Dedifferentiated amniotic fluid mesenchymal stem cell (primary cell): ENCODE data around the gene PAF1.

Experiments used
- DNase-seq: peaks from one replicate; pipeline ENCODE4 v3.0.0-alpha.2; 2016; ENCODE audit errors: extremely low spot score

Gene PAF1

DNA sequence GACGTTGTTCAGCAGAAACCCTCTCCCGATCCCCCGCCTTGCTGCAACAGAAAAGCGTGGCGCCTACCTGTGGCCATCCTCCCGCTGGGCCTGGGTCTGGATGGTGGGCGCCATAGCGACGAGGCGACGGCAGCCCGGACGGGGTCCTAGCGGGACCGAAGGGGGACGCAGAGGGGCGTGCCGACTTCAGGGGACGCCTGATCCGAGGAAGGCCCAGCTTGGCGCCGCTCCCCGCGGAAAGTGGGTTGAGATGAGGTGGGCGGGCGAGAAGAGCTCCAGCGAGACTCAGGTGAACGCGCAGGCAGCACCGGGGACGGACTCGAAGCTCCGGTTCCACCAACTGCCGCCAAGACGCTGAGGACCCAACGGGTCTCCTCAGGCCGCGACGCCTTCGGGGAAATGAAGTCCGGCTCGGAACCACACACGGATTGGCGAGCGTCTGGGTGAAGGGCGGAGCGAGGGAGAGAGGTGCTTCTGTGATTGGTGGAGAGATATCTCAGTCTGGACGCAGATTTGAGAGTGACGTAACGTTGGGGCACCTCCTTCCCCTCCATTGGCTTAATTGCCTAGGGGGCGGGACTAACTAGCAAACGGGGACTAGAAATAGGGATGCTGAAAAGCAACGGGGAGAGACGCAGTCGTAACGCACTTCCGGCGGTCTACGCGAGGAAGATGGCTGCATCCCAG is at the start of gene PAF1, which contains the start of gene MED29:
Gene PAF1, minus strand, starts transcription at position 356 of the 687 bp plus-strand sequence. Its CDS starts 242 bp downstream, at position 114.
Gene MED29, plus strand, starts transcription at position 628 of the 687 bp plus-strand sequence. Its CDS starts 45 bp downstream, at position 673.
- DNase-seq = peak; percentile 100

DNA sequence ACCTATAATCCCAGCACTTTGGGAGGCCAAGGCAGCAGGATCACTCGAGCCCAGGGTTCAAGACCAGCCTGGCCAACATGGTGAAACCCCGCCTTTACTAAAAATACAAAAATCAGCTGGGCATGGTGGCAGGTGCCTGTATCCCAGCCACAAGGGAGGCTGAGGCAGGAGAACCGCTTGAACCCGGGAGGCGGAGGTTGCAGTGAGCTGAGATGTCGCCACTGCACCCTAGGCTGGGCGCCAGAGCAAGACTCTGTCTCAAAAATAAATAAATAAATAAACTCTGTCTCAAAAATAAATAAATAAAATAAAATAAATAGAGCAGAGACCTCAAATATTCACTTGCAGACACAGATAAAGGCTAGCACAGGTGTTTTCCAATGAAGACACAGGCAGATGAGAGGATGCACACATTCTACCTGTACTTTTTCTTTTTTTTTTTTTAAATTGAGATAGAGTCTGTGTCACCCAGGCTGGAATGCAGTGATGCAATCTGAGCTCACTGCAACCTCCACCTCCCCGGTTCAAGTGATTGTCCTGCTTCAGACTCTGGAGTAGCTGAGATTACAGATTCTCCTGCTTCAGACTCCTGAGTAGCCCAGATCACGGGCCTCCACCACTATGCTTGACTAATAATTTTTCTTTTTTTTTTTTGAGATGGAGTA is 47.5 kb upstream of the PAF1 start:
- DNase-seq = no peak

DNA sequence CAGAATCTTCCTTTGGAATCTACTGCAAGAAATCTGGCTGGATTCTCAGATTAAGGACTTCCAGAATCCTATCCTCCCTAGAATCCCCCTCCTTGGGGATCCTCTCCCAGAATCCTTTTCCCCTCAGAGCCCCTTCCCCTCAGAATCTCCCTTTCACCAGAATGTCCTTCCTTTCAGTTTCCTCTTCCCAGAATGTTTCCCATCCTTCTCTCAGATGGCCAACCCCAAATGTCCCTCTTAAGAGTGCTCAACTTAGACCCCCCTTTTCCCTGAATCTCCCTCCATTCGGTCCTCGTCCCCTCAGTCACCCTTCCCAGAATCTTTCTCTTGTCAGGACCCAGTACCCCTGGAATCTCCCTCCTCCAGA is 45.4 kb upstream of the PAF1 start:
- no peak for DNase-seq

DNA sequence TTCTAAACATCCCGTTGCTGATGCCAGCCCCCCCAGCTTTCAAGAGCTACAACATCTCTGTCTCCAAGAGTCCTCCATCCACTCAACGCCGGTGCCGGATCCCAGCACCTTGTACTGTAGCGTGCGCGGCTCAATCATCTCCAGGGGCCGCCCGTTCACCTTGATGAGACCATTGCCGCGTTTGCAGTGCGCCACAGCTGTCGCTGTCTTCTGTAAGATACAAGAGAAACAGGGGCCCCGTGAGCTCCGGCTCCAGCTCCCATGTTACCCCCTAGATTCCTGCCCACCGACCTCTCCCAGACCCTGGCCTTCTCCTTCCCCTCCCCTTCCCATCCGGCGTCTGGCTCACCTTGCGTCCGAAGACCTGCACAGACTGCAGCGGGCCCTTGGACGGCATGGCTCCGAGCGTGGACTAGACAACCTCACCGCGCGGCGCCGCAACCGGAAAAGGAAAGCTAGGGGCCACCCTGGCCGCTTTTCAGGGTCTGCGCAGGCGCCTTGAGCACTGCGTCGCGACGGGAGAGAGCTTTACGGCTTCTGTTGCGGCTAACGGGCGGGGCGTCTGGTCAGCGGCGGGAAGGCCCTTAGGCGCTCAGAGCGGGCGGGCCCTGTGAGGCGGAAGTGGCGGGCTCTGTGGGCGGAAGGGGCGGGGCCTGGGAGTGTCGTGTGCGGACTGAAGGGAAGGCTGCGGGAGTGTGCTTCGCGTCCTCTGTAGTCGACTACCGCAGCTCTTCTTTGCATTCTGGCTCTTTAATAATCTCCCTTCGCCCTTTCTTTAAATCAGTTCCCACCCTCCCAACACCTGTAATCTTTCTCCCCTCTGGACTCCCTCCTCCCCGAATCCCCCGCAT is 44.8 kb upstream of the PAF1 start, which contains the start of gene RPS16:
Gene RPS16, minus strand, starts transcription at position 451 of the 851 bp plus-strand sequence. Its CDS starts 54 bp downstream, at position 397.
- DNase-seq = peak; percentile 98

DNA sequence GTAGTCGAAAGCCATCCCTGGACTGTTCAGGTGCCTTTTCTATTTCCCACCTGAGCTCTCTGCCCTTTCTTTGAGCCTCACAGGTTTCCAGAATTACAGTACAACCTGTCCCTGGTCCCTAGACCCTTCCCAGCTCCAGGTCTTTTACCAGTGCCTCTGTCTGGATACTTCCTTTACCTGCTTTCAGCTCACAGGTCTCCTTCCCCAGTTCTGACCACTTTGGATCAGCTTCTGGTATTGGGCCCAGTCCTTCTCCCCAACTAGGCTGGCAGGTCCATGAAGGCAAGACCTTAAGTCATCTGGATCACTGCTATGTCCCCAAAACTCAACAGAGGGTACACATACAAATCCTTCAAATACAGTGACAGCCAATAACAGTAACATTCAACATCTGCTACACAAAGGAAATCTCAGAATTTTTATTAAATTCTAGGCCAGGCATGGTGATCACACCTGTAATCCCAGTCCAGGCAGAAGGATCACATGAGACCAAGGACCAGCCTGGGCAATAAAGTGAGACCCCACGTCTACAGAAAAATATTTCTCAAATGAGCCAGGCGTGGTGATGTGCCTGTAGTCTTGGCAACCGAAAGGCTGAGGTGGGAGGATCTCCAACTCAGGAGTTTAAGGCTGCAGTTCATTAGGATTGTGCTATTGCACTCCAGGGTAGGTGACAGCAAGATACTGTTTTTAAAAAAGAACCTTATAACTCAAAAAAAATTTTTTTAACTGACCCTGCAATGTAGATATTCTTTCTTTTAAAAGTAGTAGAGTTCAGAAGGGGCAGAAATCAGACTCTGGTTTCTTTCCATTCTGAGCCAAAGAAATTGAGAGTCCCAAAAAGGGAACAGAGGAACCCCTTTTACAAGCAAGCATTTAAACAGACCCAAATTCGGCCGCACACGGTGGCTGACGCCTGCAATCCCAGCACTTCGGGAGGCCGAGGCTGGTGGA is 43.5 kb upstream of the PAF1 start:
- DNase-seq = no peak

DNA sequence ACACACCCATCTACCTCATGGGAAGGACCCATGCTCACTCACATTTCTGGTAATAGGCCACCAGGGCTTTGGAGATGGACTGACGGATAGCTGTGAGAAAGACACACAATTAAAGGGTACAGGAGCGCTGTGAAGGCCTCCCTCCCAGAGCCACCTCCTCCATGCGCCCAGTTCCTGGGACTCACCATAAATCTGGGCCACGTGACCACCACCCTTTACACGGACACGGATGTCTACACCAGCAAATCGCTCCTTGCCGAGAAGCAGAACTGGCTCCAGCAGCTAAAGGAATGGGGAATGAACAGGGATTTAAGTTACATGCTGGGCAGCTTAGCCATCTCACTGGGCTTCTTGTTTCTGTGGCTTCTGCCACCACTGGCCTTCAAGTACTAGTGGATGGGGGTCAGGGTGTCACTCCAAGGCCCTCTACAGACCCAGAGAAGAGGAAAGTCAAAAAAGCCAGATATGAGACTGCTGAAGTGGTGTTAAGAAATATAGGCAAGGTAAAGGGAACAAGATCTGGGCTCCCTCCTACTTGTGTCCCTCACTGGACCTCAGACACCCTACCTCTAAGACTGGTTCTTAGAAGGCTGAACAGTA is 42.7 kb upstream of the PAF1 start:
- no peak for DNase-seq

DNA sequence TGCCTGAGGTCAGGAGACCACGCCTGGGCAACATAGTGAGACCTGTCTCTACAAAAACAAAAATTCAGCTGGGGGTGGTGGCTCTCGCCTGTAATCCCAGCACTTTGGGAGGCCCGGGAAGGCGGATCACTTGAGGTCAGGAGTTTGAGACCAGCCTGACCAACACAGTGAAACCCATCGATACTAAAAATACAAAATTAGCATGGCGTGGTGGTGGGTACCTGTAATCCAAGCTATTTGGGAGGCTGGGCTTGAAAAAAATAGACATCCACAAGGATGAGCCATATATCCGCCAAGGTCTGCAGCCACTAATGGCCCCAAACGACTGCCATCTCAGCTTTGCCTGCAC is 41.7 kb upstream of the PAF1 start:
- no peak for DNase-seq

DNA sequence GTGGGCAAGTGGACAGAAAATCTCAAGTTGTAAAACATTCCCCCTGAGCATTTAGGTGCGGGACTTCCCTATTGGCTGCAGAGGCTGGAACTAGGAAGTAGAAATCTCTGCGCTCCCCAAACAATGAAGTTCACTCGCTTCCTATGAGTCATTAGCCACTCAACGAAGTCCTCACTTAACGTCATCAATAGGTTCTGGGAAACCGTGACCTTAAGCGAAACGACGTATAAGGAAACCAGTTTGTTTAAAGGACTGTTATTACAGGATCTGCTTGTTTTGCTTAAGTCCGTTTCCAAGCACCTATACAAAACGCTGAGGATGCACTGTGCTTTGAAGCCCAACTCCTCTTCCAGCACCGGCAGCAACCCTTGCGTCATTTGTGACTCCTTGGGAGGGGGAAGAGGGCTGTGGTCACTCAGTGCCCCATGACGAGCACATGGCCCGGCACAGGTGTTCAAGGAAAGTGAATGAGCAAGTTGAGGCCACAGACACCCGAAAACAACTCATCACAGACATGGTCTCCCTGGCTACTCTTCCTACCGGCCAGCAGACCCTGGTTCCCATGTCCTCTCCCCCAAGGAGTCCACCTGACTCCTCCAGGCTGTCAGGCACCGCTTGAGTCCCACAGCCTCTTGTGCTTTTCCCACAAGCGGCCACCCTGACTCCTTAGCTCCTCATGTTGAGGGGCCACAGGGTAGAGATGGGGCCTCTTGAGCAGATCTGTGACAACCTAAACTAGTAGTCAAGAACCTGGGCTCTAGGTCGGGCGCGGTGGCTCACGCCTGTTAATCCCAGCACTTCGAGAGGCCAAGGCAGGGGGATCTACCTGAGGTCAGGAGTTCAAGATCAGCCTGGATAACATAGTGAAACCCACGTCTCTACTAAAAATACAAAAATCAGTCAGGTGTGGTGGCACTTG is 40.0 kb upstream of the PAF1 start:
- DNase-seq = no peak

DNA sequence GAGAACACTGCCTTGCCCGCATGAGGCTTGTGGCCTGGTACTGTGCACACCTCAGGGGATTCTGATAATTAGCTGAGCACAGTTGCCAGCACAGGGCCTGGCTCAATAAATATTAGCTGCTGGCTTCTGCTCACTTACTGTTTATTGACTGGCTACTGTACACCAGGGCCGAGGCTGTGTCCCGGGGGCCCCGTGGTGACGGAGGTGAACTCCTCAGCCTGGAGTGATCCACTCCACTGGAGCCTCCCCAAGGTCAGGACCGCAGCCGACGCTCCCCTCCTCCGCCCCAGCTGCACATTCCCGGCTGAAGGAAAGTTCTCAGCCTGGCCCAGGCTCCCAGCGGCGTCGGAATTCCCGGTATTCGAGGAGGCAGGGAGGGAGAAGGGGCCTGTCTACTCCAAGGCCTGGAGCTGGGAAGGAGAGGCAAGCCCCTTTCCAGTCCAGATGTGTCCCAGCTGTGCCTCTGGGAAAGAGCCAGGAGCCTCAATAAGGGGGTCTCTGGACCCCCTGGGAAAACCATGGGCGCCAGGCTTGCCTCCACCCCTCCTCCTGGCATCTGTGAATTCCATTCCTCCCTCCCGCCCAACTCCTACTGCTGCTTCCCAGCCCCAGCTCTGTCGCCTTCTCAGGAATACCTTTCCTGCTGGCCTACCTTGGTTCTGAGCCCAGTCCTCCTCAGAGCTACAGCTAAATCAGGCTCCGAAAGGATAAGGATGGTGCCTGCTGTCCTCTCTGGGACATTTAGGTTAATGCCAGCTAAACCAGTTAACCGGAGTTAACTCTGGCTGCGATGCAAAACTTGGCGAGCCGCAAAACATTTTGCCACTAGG is 37.6 kb upstream of the PAF1 start:
- DNase-seq = peak; percentile 67

DNA sequence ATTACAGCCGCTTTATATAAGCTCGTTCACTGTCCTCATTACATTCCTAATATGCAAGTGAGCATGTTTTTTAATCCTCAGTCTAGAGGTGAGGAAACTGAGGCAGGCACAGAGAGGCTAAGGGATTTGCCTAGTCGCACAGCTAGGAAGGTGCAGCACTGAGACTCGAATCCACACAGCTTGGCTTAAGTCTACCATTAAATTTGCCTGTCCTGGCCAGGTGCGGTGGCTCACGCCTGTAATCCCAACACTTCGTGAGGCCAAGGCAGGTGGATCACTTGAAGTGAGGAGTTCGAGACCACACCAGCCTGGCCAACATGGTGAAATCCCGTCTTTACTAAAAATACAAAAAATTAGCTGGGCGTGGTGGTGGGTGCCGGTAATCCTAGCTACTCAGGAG is 36.8 kb upstream of the PAF1 start:
- DNase-seq = no peak

DNA sequence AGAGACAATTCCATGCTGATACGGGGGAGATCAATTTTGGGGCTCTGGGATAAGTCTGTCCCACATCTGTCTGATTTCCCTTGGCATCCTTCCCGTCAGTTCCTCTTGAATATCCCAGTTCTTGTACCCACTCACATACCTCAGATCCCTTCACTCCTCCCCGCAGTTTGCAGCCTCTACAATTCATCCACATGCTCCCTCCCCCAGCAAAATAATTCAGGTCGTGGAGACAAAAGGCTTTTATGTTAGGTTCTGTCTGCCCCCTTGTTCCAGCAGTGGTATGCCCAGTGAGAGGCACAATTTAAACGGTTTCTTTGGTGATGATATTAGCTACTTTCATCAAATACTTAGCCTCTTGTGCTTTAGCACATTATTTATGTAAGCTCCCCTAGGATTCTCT is 35.3 kb upstream of the PAF1 start:
- DNase-seq = no peak

DNA sequence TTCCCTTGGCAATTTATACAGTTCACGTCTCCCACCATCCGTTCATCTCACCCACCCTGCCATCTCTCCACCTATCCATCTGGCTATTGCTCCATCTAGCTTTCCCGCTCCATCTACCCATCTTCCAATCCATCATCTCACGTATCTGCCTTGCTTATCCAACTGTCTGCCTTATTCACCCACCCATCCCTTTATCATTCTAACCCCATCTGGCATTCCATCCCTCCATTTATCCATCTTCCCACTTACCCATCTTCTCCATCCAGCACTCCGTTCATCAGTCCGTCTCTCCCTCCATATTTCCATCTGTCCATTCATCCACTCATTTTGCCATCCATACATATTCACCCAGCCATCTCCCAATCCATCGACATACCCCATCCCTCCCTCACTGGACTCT is 34.8 kb upstream of the PAF1 start:
- DNase-seq = no peak

DNA sequence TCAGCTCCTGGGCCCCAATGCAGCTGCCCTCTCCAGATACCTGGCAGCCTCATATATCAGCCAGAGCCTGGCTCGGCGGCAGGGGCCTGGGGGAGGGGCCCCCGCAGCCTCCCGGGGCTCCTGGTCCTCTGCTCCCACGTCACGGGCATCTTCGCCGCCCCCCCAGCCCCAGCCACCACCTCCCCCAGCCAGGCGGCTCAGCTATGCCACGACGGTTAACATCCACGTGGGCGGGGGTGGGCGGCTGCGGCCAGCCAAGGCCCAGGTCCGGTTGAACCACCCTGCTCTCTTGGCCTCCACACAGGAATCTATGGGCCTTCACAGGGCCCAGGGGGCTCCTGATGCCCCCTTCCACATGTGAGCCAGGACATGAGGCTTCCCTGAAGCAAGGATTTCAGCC is 34.0 kb upstream of the PAF1 start:
- DNase-seq = no peak

DNA sequence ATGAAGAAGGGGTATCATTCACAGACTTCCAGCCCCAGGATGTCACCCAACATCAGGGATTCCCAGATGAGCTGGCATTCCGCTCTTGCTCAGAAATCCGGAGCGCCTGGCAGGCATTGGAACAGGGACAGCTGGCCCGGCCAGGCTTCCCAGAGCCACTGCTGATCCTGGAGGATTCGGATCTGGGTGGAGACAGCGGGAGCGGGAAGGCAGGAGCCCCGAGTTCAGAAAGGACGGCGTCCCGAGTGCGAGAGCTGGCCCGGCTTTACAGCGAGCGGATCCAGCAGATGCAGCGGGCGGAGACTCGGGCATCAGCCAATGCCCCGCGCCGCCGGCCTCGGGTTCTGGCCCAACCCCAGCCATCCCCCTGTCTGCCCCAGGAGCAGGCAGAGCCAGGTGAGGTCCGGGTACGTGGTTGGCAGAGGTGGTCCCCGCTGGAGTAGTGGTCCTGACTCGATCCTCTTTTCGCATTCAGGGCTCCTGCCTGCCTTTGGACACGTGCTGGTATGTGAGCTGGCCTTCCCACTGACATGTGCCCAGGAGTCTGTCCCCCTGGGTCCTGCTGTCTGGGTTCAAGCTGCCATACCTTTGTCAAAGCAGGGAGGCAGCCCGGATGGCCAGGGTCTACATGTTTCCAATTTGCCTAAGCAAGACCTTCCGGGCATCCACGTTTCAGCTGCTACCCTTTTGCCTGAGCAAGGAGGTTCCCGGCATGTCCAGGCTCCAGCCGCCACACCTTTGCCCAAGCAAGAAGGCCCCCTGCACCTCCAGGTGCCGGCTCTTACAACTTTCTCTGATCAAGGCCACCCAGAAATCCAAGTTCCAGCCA is 32.6 kb upstream of the PAF1 start:
- DNase-seq = no peak

DNA sequence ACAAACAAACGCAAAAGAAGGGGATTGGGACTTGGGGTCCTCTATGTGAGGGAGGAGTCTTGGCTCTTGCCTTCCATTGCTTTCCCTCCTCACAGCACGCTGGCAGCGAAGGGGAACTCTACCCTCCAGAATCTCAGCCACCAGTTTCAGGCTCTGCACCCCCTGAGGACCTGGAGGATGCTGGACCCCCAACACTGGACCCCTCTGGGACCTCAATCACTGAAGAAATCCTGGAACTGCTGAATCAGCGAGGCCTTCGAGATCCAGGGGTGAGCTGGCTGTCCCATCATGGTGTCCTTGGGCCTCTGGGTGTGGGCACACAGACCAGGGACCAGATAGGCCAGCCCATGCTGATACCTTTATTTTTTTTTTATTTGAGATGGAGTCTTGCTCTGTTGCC is 31.1 kb upstream of the PAF1 start:
- DNase-seq = no peak

DNA sequence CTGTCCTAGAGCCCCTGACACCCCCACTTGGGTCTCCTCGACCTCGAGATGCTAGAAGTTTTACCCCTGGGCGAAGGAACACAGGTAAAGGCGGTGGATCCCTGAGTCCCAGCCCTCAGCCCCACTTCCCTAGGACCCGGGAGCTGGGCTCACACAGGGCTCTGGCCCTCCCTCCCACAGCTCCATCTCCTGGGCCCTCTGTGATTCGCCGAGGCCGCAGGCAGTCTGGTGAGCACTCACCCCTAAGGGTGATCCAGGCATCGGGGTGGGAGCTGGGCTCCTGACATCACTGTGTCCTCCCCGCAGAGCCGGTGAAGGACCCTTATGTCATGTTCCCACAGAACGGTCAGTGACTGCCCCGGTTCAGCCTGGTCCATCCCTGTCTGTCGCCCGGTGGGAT is 29.9 kb upstream of the PAF1 start:
- no peak for DNase-seq

DNA sequence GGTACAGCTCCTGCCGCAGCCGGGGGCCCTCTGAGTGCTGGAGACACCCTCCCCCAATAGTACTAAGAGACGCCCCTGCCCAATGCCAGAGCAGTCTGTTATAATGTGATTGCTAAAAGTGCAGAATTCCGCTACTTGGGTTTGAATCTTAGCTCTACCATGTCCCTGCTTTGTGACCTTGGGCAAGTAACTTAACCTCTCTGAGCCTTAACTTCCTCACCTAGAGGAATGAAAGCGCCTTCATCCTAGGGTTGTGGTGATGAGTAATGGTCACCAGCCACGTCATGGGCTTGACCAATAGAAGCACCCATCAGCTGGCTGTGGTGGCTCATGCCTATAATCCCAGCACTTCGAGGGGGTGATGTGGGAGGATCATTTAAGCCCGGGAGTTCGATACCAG is 28.1 kb upstream of the PAF1 start:
- DNase-seq = no peak
